GM12873 (cell line): Measurements from ENCODE around the gene APCDD1.

Experiments
- TF ChIP-seq, protein P1 (sequence below): IDR thresholded peaks from 2 replicates; pipeline ENCODE4 v1.5.1; 2012; ENCODE audit warnings: low read depth, mild to moderate bottlenecking, moderate library complexity, low read length, control low read depth; ENCODE audit not compliant: insufficient read depth; ENCODE audit errors: missing control alignments

The APCDD1 gene

DNA sequence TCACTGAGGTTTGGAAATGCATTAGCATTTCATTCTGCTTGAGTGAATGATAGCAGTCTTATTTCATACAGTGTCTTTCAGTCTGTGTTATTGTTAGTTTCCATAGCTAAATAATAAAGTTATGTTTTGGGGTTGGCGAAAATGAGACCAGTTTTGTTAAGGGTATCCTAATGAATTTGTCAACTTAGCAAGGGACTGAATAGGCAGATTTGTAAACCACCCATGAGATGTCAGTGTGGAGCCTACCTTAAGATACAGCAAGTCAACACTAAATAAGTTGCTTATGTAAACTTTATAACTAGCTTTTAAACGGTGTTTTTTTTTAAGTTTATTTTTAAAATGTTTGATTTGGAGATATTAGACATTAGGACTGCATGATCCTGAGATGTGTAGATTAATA, 83.3 kb downstream of the APCDD1 start:
- TF ChIP-seq, protein P1, sequence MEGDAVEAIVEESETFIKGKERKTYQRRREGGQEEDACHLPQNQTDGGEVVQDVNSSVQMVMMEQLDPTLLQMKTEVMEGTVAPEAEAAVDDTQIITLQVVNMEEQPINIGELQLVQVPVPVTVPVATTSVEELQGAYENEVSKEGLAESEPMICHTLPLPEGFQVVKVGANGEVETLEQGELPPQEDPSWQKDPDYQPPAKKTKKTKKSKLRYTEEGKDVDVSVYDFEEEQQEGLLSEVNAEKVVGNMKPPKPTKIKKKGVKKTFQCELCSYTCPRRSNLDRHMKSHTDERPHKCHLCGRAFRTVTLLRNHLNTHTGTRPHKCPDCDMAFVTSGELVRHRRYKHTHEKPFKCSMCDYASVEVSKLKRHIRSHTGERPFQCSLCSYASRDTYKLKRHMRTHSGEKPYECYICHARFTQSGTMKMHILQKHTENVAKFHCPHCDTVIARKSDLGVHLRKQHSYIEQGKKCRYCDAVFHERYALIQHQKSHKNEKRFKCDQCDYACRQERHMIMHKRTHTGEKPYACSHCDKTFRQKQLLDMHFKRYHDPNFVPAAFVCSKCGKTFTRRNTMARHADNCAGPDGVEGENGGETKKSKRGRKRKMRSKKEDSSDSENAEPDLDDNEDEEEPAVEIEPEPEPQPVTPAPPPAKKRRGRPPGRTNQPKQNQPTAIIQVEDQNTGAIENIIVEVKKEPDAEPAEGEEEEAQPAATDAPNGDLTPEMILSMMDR = no peak
